Immature natural killer cell (primary cell): ENCODE measurements around the gene DSCAM. TPM values are rescaled to one million over a fixed set of nuclear protein-coding genes. Genes with fewer than 3 reads are reported as not detected.
"Not testable (repeated sequence)": the region's sequence is repeated elsewhere in the genome, so short reads cannot be mapped to it uniquely, and the experiment has no call there.

Source experiments
- DNase-seq, 3 donors: peaks; one replicate each; pipeline ENCODE4 v3.0.0; 2022; ENCODE audit warnings: mixed read lengths in 1 of 3
- H3K27ac Mint-ChIP-seq, 6 donors: one replicate each; pipeline ENCODE4 v1.8.0; 2020; ENCODE audit warnings: mixed read lengths in 6 of 6, mild to moderate bottlenecking in 5 of 6, inconsistent platforms in 4 of 6, moderate library complexity in 3 of 6
- H3K27me3 Mint-ChIP-seq, 3 donors: one replicate each; pipeline ENCODE4 v1.8.0; 2020 to 2021; ENCODE audit warnings: low read depth in 3 of 3, mild to moderate bottlenecking in 3 of 3, mixed read lengths in 3 of 3, moderate library complexity in 3 of 3, inconsistent platforms in 1 of 3
- H3K36me3 Mint-ChIP-seq, 3 donors: one replicate each; pipeline ENCODE4 v1.8.0; 2020; ENCODE audit warnings: mixed read lengths in 3 of 3, inconsistent platforms in 2 of 3, mild to moderate bottlenecking in 2 of 3
- H3K4me1 Mint-ChIP-seq, 2 donors: one replicate each; pipeline ENCODE4 v1.8.0; 2020; ENCODE audit warnings: inconsistent platforms in 2 of 2, mild to moderate bottlenecking in 2 of 2, mixed read lengths in 2 of 2, moderate library complexity in 1 of 2
- H3K4me3 Mint-ChIP-seq, 5 donors: one replicate each; pipeline ENCODE4 v1.8.0; 2020; ENCODE audit warnings: mild to moderate bottlenecking in 5 of 5, mixed read lengths in 5 of 5, inconsistent platforms in 3 of 5, moderate library complexity in 3 of 5
- H3K9me3 Mint-ChIP-seq, 6 donors: one replicate each; pipeline ENCODE4 v1.8.0; 2020; ENCODE audit warnings: mild to moderate bottlenecking in 6 of 6, mixed read lengths in 6 of 6, inconsistent platforms in 4 of 6, moderate library complexity in 3 of 6
- polyA plus RNA-seq, 3 donors: library from polyadenylated mRNA; unstranded; fragments of 300-500 nt; fragmentation: Illumina TruSeq; gene quantifications; one replicate each; pipeline ENCODE4 v1.2.3, GENCODE V29; 2021

Gene DSCAM, protein sequence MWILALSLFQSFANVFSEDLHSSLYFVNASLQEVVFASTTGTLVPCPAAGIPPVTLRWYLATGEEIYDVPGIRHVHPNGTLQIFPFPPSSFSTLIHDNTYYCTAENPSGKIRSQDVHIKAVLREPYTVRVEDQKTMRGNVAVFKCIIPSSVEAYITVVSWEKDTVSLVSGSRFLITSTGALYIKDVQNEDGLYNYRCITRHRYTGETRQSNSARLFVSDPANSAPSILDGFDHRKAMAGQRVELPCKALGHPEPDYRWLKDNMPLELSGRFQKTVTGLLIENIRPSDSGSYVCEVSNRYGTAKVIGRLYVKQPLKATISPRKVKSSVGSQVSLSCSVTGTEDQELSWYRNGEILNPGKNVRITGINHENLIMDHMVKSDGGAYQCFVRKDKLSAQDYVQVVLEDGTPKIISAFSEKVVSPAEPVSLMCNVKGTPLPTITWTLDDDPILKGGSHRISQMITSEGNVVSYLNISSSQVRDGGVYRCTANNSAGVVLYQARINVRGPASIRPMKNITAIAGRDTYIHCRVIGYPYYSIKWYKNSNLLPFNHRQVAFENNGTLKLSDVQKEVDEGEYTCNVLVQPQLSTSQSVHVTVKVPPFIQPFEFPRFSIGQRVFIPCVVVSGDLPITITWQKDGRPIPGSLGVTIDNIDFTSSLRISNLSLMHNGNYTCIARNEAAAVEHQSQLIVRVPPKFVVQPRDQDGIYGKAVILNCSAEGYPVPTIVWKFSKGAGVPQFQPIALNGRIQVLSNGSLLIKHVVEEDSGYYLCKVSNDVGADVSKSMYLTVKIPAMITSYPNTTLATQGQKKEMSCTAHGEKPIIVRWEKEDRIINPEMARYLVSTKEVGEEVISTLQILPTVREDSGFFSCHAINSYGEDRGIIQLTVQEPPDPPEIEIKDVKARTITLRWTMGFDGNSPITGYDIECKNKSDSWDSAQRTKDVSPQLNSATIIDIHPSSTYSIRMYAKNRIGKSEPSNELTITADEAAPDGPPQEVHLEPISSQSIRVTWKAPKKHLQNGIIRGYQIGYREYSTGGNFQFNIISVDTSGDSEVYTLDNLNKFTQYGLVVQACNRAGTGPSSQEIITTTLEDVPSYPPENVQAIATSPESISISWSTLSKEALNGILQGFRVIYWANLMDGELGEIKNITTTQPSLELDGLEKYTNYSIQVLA (N-terminal part only)
- polyA plus RNA-seq: not detected

DNA sequence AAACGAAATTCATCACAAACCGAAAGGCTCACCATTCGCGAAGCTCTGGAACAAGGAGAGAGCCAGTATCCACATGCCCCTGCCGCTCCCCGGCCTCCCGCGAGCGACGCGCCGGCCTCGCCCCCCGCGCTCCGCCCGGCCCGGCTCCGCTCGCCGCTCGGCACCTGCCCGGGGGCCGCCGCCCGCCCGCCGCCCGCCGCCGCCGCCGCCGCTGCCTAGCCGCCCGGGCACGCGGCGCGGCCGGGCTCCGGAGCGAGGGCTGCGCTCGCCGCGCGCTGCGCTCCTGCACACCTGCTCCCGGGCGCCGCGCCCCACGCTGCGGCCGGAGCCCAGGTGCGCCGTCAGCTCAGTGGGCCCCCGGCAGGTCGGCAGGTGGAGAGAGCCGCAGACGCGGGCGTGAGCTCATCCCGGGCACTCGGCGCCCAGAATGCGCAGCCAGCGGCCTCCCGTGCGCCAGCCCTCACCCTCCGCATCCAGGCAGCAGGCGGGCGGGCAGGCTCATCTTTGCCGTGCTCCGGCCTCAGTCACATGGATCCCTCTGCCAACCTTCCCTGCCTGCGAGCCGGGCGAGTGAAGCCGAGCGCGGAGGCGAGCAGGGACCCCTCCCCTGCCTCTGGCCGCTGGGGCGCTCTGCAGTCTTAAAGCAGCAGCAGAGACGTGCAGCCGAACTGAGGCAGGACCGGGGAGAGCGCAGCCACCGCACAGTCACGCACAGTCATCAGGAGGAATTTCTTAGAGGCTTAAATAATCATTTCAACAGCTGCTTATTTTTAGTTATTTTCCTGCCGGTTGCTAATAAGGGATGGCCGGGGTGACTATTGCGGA is at the start of gene DSCAM:
Gene DSCAM, minus strand, starts transcription at position 572 of the 825 bp plus-strand sequence. Its CDS starts 497 bp downstream, at position 75.
- Mint-ChIP-seq H3K9me3 (peaks cover 0 to 5% (median 2%) of the 10 kb centered on the region in 6 donors), H3K4me3 (no peak within 1 kb of the TSS), H3K36me3 (no peaks in the 10 kb centered on the region), H3K27me3 (peaks cover 5 to 15% (median 10%) of the 10 kb centered on the region in 3 donors), H3K27ac (no peak within 1 kb of the TSS), H3K4me1 (no peaks in the 10 kb centered on the region)
- no peak for DNase-seq

DNA sequence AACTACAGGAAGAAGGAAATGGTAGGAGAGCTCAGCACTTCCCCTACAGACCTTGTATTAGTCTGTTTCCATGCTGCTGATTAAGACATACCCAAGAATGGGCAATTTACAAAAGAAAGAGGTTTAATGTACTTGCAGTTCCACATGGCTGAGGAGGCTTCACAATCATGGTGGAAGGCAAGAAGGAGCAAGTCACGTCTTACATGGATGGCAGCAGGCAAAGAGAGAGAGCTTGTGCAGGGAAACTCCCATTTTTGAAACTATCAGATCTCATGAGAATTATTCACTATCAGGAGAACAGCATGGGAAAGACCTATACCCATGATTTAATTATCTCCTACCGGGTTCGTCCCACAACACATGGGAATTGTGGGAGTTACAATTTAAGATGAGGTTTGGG is 48.7 kb upstream of the DSCAM start:
- H3K27ac Mint-ChIP-seq, H3K27me3 Mint-ChIP-seq, DNase-seq, H3K4me3 Mint-ChIP-seq, H3K4me1 Mint-ChIP-seq, H3K36me3 Mint-ChIP-seq: not testable (repeated sequence)
- H3K9me3 Mint-ChIP-seq: peaks cover 2 to 14% (median 7%) of the 10 kb centered on the region in 6 donors

- peaks cover 0 to 4% (median 3%) of the 10 kb centered on the region in 3 donors for H3K27me3 Mint-ChIP-seq
- H3K4me3 Mint-ChIP-seq: no peak overlapping the region
- no peak for DNase-seq
- H3K27ac Mint-ChIP-seq: no peak overlapping the region
- no peaks in the 10 kb centered on the region for H3K4me1 Mint-ChIP-seq
- H3K36me3 Mint-ChIP-seq: no peaks in the 10 kb centered on the region
- peaks cover 0 to 5% (median 1%) of the 10 kb centered on the region in 6 donors for H3K9me3 Mint-ChIP-seq
Measured at GRCh38 chr21:40886931-40887330, 40.0 kb upstream of the DSCAM start.

DNA sequence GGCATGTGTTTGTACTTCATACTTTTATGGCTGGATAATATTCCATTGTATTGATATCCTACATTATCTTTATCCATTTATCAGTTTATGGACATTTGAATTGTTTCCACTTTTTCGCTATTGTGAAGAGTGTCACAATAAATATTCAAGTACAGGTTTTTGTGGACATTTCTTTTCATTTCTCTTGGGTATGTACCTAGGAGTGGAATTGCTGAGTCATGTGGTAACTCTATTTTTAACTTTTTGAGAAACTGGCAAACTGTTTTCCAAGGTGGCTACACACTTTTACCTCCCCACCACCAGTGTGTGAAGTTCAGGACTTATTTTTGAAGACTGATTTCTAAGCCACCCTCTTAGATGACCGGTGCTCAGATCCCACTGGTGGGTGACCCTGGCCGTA is 39.0 kb upstream of the DSCAM start:
- H3K4me3 Mint-ChIP-seq: no peak overlapping the region
- DNase-seq: no peak
- H3K4me1 Mint-ChIP-seq: no peaks in the 10 kb centered on the region
- peaks cover 0 to 4% (median 3%) of the 10 kb centered on the region in 3 donors for H3K27me3 Mint-ChIP-seq
- H3K36me3 Mint-ChIP-seq: no peaks in the 10 kb centered on the region
- H3K27ac Mint-ChIP-seq: no peak overlapping the region
- peaks cover 0 to 5% (median 1%) of the 10 kb centered on the region in 6 donors for H3K9me3 Mint-ChIP-seq

DNA sequence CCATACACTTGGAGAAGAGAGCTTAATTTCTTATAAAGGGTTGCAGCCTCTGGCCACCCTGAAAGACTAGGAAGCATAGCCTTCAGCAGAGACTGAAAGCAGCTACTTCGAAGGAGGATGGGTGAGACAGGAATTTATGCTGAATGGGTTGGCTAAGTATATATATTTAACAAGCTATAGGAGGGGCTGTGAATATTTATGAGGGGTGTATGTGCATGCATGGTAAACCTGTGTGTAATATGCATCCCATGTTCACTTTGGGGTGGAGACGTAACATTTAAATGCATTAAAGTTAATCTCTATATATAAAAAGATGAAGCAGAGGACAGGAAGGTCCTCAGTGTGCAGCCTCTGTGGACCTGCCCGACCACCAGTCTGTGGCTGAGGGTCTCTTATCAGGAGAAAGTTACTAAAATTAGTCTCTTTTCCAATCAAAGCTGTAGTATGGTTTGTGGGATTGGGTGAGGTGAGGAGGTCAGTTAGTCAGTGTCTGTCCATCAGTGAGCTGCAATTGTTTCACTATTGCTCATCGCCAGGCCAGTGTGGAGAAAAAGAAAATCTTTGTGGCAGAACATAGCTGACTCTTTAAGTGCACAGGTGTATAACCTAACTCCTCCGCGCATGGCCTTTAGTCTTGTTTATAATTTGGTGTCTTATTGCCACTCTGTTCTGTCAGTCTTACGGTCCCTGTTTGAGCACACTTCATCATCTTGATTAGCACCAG is 35.4 kb upstream of the DSCAM start:
- Mint-ChIP-seq H3K27ac (no peak overlapping the region), H3K4me3 (no peak overlapping the region), H3K9me3 (peaks cover 0 to 5% (median 1%) of the 10 kb centered on the region in 6 donors), H3K27me3 (peaks cover 0 to 3% (median 3%) of the 10 kb centered on the region in 3 donors), H3K4me1 (no peaks in the 10 kb centered on the region), H3K36me3 (no peaks in the 10 kb centered on the region)
- DNase-seq: no peak

DNA sequence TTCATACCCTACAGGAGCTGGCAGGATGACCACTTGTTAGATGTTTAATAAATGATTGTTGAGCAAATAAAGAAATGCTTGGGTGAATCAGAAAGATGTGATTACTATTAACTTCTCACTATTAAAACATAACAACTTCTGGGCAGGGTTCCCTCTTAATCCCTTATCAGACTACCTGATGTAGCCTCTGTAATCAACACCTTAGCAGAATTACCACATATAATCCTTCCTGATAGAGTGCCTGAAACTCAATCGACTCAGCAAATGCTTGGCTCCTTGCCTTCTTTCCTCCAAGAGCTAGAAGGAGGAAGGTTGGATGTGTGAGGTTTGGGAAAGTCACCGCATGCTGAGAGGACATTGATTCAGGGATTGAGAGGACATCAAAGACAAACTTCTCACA is 34.8 kb upstream of the DSCAM start:
- no peak overlapping the region for H3K27ac Mint-ChIP-seq
- peaks cover 0 to 6% (median 1%) of the 10 kb centered on the region in 6 donors for H3K9me3 Mint-ChIP-seq
- peaks cover 0 to 3% (median 3%) of the 10 kb centered on the region in 3 donors for H3K27me3 Mint-ChIP-seq
- no peak overlapping the region for H3K4me3 Mint-ChIP-seq
- no peaks in the 10 kb centered on the region for H3K36me3 Mint-ChIP-seq
- no peak for DNase-seq
- no peaks in the 10 kb centered on the region for H3K4me1 Mint-ChIP-seq

DNA sequence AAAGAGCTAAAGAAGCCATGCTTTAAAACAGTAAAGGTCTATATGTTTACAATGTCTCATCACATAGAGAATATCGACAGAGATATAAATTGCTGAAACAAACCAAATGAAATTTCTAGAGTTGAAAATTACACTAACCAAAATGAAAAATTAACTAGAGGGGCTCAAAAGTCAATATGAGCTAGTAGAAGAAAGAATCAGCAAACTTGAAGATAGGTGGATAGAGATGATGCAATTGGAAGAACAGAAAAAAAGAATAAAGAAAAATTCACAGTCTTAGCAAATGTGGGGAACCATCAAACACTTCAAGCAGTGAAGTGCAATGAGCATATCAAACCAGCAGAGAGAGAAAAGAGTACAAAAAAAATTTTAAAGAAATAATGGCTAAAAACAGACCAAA is 24.1 kb upstream of the DSCAM start:
- no peak for DNase-seq
- H3K9me3 Mint-ChIP-seq: peaks cover 0 to 22% (median 6%) of the 10 kb centered on the region in 6 donors
- peaks cover 0 to 5% (median 0%) of the 10 kb centered on the region in 3 donors for H3K36me3 Mint-ChIP-seq
- H3K27ac Mint-ChIP-seq: no peak overlapping the region
- H3K4me1 Mint-ChIP-seq: no peaks in the 10 kb centered on the region
- no peak overlapping the region for H3K4me3 Mint-ChIP-seq
- peaks cover 0 to 5% (median 0%) of the 10 kb centered on the region in 3 donors for H3K27me3 Mint-ChIP-seq

DNA sequence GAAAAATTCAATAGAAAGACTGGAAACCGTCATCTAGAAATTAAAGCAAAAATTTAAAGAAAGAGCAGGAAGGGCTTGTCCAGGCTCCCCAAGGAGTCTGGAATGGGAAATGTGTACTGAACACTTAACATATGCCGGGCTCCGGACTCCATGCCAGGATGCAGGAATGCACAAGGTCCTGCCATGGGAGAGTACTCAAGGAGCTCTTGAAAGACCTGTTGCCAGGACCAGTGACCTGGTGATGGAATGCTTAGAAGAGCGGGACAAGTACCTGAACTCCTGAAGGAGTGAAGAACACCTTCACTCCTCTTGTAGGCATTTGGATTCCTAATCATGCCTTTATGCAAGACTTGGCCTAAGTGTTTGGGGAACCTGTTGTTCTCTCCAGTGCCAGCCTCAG is 16.9 kb upstream of the DSCAM start:
- H3K27ac Mint-ChIP-seq: no peak overlapping the region
- DNase-seq: no peak
- no peaks in the 10 kb centered on the region for H3K4me1 Mint-ChIP-seq
- H3K27me3 Mint-ChIP-seq: peaks cover 0 to 2% (median 0%) of the 10 kb centered on the region in 3 donors
- no peaks in the 10 kb centered on the region for H3K36me3 Mint-ChIP-seq
- peaks cover 0 to 6% (median 2%) of the 10 kb centered on the region in 6 donors for H3K9me3 Mint-ChIP-seq
- no peak overlapping the region for H3K4me3 Mint-ChIP-seq

GRCh38 chr21:40858517-40858916 is 11.6 kb upstream of the DSCAM start:
- Mint-ChIP-seq H3K27me3 (peaks cover 0 to 9% (median 0%) of the 10 kb centered on the region in 3 donors), H3K36me3 (no peaks in the 10 kb centered on the region), H3K4me3 (no peak overlapping the region), H3K4me1 (no peaks in the 10 kb centered on the region), H3K9me3 (peaks cover 0 to 6% (median 1%) of the 10 kb centered on the region in 6 donors), H3K27ac (no peak overlapping the region)
- no peak for DNase-seq

GRCh38 chr21:40853956-40854688 is 7.2 kb upstream of the DSCAM start:
- no peaks in the 10 kb centered on the region for H3K4me1 Mint-ChIP-seq
- H3K9me3 Mint-ChIP-seq: peaks cover 0 to 2% (median 0%) of the 10 kb centered on the region in 6 donors
- H3K27ac Mint-ChIP-seq: no peak overlapping the region
- peaks cover 0 to 9% (median 2%) of the 10 kb centered on the region in 3 donors for H3K27me3 Mint-ChIP-seq
- no peaks in the 10 kb centered on the region for H3K36me3 Mint-ChIP-seq
- DNase-seq: no peak
- no peak overlapping the region for H3K4me3 Mint-ChIP-seq

- Mint-ChIP-seq H3K27ac (no peak overlapping the region), H3K27me3 (peaks cover 0 to 9% (median 5%) of the 10 kb centered on the region in 3 donors)
Measured at GRCh38 chr21:40852563-40852962, 5.6 kb upstream of the DSCAM start.

GRCh38 chr21:40851749-40852148 is 4.8 kb upstream of the DSCAM start:
- DNase-seq: no peak
- Mint-ChIP-seq H3K4me3 (no peak overlapping the region), H3K4me1 (no peaks in the 10 kb centered on the region), H3K9me3 (peaks cover 0 to 5% (median 2%) of the 10 kb centered on the region in 6 donors), H3K36me3 (no peaks in the 10 kb centered on the region), H3K27me3 (peaks cover 5 to 13% (median 5%) of the 10 kb centered on the region in 3 donors), H3K27ac (no peak overlapping the region)

More at GRCh38 chr21:40852563-40852962, 5.6 kb upstream of the DSCAM start:
- H3K4me1 Mint-ChIP-seq: no peaks in the 10 kb centered on the region
- H3K4me3 Mint-ChIP-seq: no peak overlapping the region
- DNase-seq: no peak
- no peaks in the 10 kb centered on the region for H3K36me3 Mint-ChIP-seq
- peaks cover 0 to 2% (median under 1%) of the 10 kb centered on the region in 6 donors for H3K9me3 Mint-ChIP-seq
